Adipocyte (in vitro differentiated cells): Measurements from ENCODE around the gene TSPAN31.

Experiments
- DNase-seq: peaks from one replicate; pipeline ENCODE4 v3.0.0-alpha.2; 2015; ENCODE audit warnings: low read depth
- H3K27me3 ChIP-seq: replicated peaks from 2 replicates; pipeline ENCODE4 v1.7.0; 2013; ENCODE audit warnings: mild to moderate bottlenecking, low read length, moderate library complexity; ENCODE audit not compliant: control insufficient read depth, insufficient read depth
- H3K36me3 ChIP-seq: 2 replicates; pipeline ENCODE4 v1.7.0; 2013; ENCODE audit warnings: low read length, mild to moderate bottlenecking, moderate library complexity; ENCODE audit not compliant: control insufficient read depth, insufficient read depth, severe bottlenecking
- H3K4me1 ChIP-seq: 2 replicates; pipeline ENCODE4 v1.7.0; 2013; ENCODE audit warnings: mild to moderate bottlenecking, low read length, moderate library complexity; ENCODE audit not compliant: control insufficient read depth, insufficient read depth
- H3K4me3 ChIP-seq: 2 replicates; pipeline ENCODE4 v1.7.0; 2013; ENCODE audit warnings: mild to moderate bottlenecking, low read length, moderate library complexity
- H3K9ac ChIP-seq: 2 replicates; pipeline ENCODE4 v1.7.0; 2013; ENCODE audit warnings: mild to moderate bottlenecking, low read length, moderate library complexity
- H3K9me3 ChIP-seq: 2 replicates; pipeline ENCODE4 v1.7.0; 2013; ENCODE audit warnings: mild to moderate bottlenecking, low read length, moderate library complexity; ENCODE audit not compliant: control insufficient read depth

The TSPAN31 gene

GRCh38 chr12:57758552-57759359 lies 13.9 kb downstream of the TSPAN31 start:
- H3K4me1 ChIP-seq, result peaks cover 4% of the 10 kb centered on the region
- DNase-seq, result no peak
- H3K36me3 ChIP-seq, result no peaks in the 10 kb centered on the region
- peaks cover 17% of the 10 kb centered on the region for H3K27me3 ChIP-seq
- no peak overlapping the region for H3K4me3 ChIP-seq
- no peak overlapping the region for H3K9ac ChIP-seq
- no peaks in the 10 kb centered on the region for H3K9me3 ChIP-seq

GRCh38 chr12:57759360-57759980 lies 14.6 kb downstream of the TSPAN31 start:
- Histone ChIP-seq H3K9me3 (no peaks in the 10 kb centered on the region), H3K9ac (no peak overlapping the region), H3K27me3 (peaks cover 22% of the 10 kb centered on the region), H3K4me3 (no peak overlapping the region), H3K4me1 (peaks cover 4% of the 10 kb centered on the region), H3K36me3 (no peaks in the 10 kb centered on the region)
- peak; percentile 34 for DNase-seq

GRCh38 chr12:57760347-57760982 lies 15.6 kb downstream of the TSPAN31 start:
- Histone ChIP-seq H3K36me3 (no peaks in the 10 kb centered on the region), H3K9ac (no peak overlapping the region), H3K4me3 (no peak overlapping the region), H3K9me3 (no peaks in the 10 kb centered on the region), H3K4me1 (peaks cover 13% of the 10 kb centered on the region), H3K27me3 (peaks cover 30% of the 10 kb centered on the region)
- no peak for DNase-seq

GRCh38 chr12:57761391-57761998 lies 16.7 kb downstream of the TSPAN31 start:
- Histone ChIP-seq H3K9ac (no peak overlapping the region), H3K27me3 (peaks cover 38% of the 10 kb centered on the region), H3K9me3 (no peaks in the 10 kb centered on the region), H3K36me3 (no peaks in the 10 kb centered on the region), H3K4me3 (no peak overlapping the region), H3K4me1 (peaks cover 19% of the 10 kb centered on the region)
- no peak for DNase-seq

- Histone ChIP-seq H3K4me3 (no peak overlapping the region), H3K27me3 (peaks cover 43% of the 10 kb centered on the region), H3K4me1 (peaks cover 28% of the 10 kb centered on the region), H3K9ac (no peak overlapping the region), H3K9me3 (no peaks in the 10 kb centered on the region), H3K36me3 (no peaks in the 10 kb centered on the region)
- no peak for DNase-seq
Measured at GRCh38 chr12:57762463-57762862, 17.6 kb downstream of the TSPAN31 start.

- Histone ChIP-seq H3K27me3 (peaks cover 44% of the 10 kb centered on the region), H3K36me3 (peaks cover 10% of the 10 kb centered on the region), H3K4me3 (no peak overlapping the region), H3K9me3 (no peaks in the 10 kb centered on the region), H3K9ac (no peak overlapping the region), H3K4me1 (peaks cover 29% of the 10 kb centered on the region)
- DNase-seq, result no peak
Measured at GRCh38 chr12:57763881-57764661, 19.2 kb downstream of the TSPAN31 start.

- Histone ChIP-seq H3K9ac (no peak overlapping the region), H3K4me1 (peaks cover 29% of the 10 kb centered on the region), H3K27me3 (peaks cover 44% of the 10 kb centered on the region), H3K9me3 (no peaks in the 10 kb centered on the region), H3K4me3 (peak overlapping the region; percentile 61), H3K36me3 (peaks cover 16% of the 10 kb centered on the region)
- DNase-seq, result no peak
Measured at GRCh38 chr12:57764662-57765002, 19.8 kb downstream of the TSPAN31 start.

- Histone ChIP-seq H3K27me3 (peaks cover 44% of the 10 kb centered on the region), H3K4me1 (peaks cover 29% of the 10 kb centered on the region), H3K9me3 (no peaks in the 10 kb centered on the region), H3K9ac (no peak overlapping the region), H3K4me3 (peak overlapping the region; percentile 61), H3K36me3 (peaks cover 21% of the 10 kb centered on the region)
- DNase-seq, result peak; percentile 55
Measured at GRCh38 chr12:57765003-57765697, 20.3 kb downstream of the TSPAN31 start.

GRCh38 chr12:57765698-57766463 lies 21.0 kb downstream of the TSPAN31 start:
- Histone ChIP-seq H3K27me3 (peaks cover 43% of the 10 kb centered on the region), H3K36me3 (peaks cover 26% of the 10 kb centered on the region), H3K4me1 (peaks cover 32% of the 10 kb centered on the region), H3K9ac (no peak overlapping the region), H3K9me3 (no peaks in the 10 kb centered on the region), H3K4me3 (peak overlapping the region; percentile 38)
- DNase-seq, result no peak
